ENCODE results near the gene EXOC6. TPM values are rescaled to one million over a fixed set of nuclear protein-coding genes. Genes with fewer than 3 reads are reported as not detected.
"Not testable (repeated sequence)": the region's sequence is repeated elsewhere in the genome, so short reads cannot be mapped to it uniquely, and the experiment has no call there.

EXOC6 gene
- total RNA-seq, 1 donor from 2014 or later = 14.2 TPM

GRCh38 chr10:92961638-92962037 lies 113.3 kb downstream of the EXOC6 start:
- Mint-ChIP-seq H3K36me3 (ENCODE audit: low read depth) (peaks cover 2% of the 10 kb centered on the region), H3K27ac (no peak overlapping the region), H3K9me3 (no peaks in the 10 kb centered on the region), H3K4me1 (no peaks in the 10 kb centered on the region), H3K27me3 (no peaks in the 10 kb centered on the region), H3K4me3 (no peak overlapping the region)
- DNase-seq = no peak
- intact Hi-C loops (cut with micrococcal nuclease) = loop anchor here (5.0 to 10.0 kb wide), 2 partner anchors 76 to 103 kb away; partner anchors contain the start of gene CYP26C1

- Mint-ChIP-seq H3K27ac (no peak overlapping the region), H3K4me1 (no peaks in the 10 kb centered on the region), H3K27me3 (no peaks in the 10 kb centered on the region), H3K4me3 (no peak overlapping the region), H3K36me3 (ENCODE audit: low read depth) (peaks cover 2% of the 10 kb centered on the region), H3K9me3 (no peaks in the 10 kb centered on the region)
- DNase-seq = no peak
- intact Hi-C loops (cut with micrococcal nuclease) = loop anchor here (10.0 kb wide), 1 partner anchor 99 kb away; the partner anchor contains the start of gene CYP26C1
Measured at GRCh38 chr10:92965314-92965713, 117.0 kb downstream of the EXOC6 start.

- Mint-ChIP-seq H3K4me1 (peaks cover 4% of the 10 kb centered on the region), H3K27ac (no peak overlapping the region), H3K9me3 (no peaks in the 10 kb centered on the region), H3K4me3 (no peak overlapping the region), H3K27me3 (no peaks in the 10 kb centered on the region), H3K36me3 (ENCODE audit: low read depth) (peaks cover 14% of the 10 kb centered on the region)
- intact Hi-C loops (cut with micrococcal nuclease) = loop anchor here (10.0 kb wide), 1 partner anchor 97 kb away; the partner anchor contains the start of gene CYP26C1
- DNase-seq = no peak
Measured at GRCh38 chr10:92967641-92968040, 119.3 kb downstream of the EXOC6 start.

- Mint-ChIP-seq H3K4me1 (peaks cover 4% of the 10 kb centered on the region), H3K36me3 (ENCODE audit: low read depth) (peaks cover 20% of the 10 kb centered on the region), H3K9me3 (no peaks in the 10 kb centered on the region), H3K27me3 (no peaks in the 10 kb centered on the region), H3K27ac (no peak overlapping the region), H3K4me3 (no peak overlapping the region)
- DNase-seq = no peak
- intact Hi-C loops (cut with micrococcal nuclease) = loop anchor here (10.0 kb wide), 1 partner anchor 96 kb away; the partner anchor contains the start of gene CYP26C1
Measured at GRCh38 chr10:92969151-92969550, 120.8 kb downstream of the EXOC6 start.

GRCh38 chr10:92970301-92971070 lies 122.2 kb downstream of the EXOC6 start:
- Mint-ChIP-seq H3K27me3 (no peaks in the 10 kb centered on the region), H3K9me3 (no peaks in the 10 kb centered on the region), H3K4me3 (no peak overlapping the region), H3K36me3 (ENCODE audit: low read depth) (peaks cover 22% of the 10 kb centered on the region), H3K4me1 (peaks cover 4% of the 10 kb centered on the region), H3K27ac (no peak overlapping the region)
- no peak for DNase-seq
- intact Hi-C loops (cut with micrococcal nuclease) = no loop called here

- no peak overlapping the region for H3K27ac Mint-ChIP-seq
- no peak for DNase-seq
- H3K9me3 Mint-ChIP-seq = no peaks in the 10 kb centered on the region
- no peaks in the 10 kb centered on the region for H3K27me3 Mint-ChIP-seq
- intact Hi-C loops (cut with micrococcal nuclease) = no loop called here
- peaks cover 22% of the 10 kb centered on the region for H3K36me3 Mint-ChIP-seq (ENCODE audit: low read depth)
- no peak overlapping the region for H3K4me3 Mint-ChIP-seq
- H3K4me1 Mint-ChIP-seq = peaks cover 4% of the 10 kb centered on the region
Measured at GRCh38 chr10:92972066-92972870, 123.9 kb downstream of the EXOC6 start.

GRCh38 chr10:92972886-92973285 lies 124.6 kb downstream of the EXOC6 start:
- peaks cover 22% of the 10 kb centered on the region for H3K36me3 Mint-ChIP-seq (ENCODE audit: low read depth)
- H3K4me1 Mint-ChIP-seq = peaks cover 4% of the 10 kb centered on the region
- no peak overlapping the region for H3K27ac Mint-ChIP-seq

GRCh38 chr10:92976278-92976677 lies 128.0 kb downstream of the EXOC6 start:
- H3K4me3 Mint-ChIP-seq; intact Hi-C loops (cut with micrococcal nuclease); H3K9me3 Mint-ChIP-seq; H3K27me3 Mint-ChIP-seq; H3K4me1 Mint-ChIP-seq; DNase-seq; H3K27ac Mint-ChIP-seq: not testable (repeated sequence)
- peaks cover 17% of the 10 kb centered on the region for H3K36me3 Mint-ChIP-seq (ENCODE audit: low read depth)

More at GRCh38 chr10:92972886-92973285, 124.6 kb downstream of the EXOC6 start:
- no peak overlapping the region for H3K4me3 Mint-ChIP-seq
- H3K9me3 Mint-ChIP-seq = no peaks in the 10 kb centered on the region
- DNase-seq = no peak
- no peaks in the 10 kb centered on the region for H3K27me3 Mint-ChIP-seq
- intact Hi-C loops (cut with micrococcal nuclease) = no loop called here

GRCh38 chr10:92989250-92989649 lies 140.9 kb downstream of the EXOC6 start:
- Mint-ChIP-seq H3K4me3 (no peak overlapping the region), H3K9me3 (no peaks in the 10 kb centered on the region), H3K27me3 (no peaks in the 10 kb centered on the region), H3K36me3 (ENCODE audit: low read depth) (no peaks in the 10 kb centered on the region), H3K4me1 (peaks cover 17% of the 10 kb centered on the region), H3K27ac (peak overlapping the region; percentile 20)
- no peak for DNase-seq
- intact Hi-C loops (cut with micrococcal nuclease) = loop anchor here (5.0 kb wide), 1 partner anchor 157 kb away; no protein-coding TSS in a partner anchor

GRCh38 chr10:92990615-92991014 lies 142.3 kb downstream of the EXOC6 start:
- peaks cover 17% of the 10 kb centered on the region for H3K4me1 Mint-ChIP-seq
- no peaks in the 10 kb centered on the region for H3K9me3 Mint-ChIP-seq
- no peak overlapping the region for H3K4me3 Mint-ChIP-seq
- peak overlapping the region; percentile 6 for H3K27ac Mint-ChIP-seq
- H3K36me3 Mint-ChIP-seq (ENCODE audit: low read depth) = no peaks in the 10 kb centered on the region
- H3K27me3 Mint-ChIP-seq = no peaks in the 10 kb centered on the region
- peak; percentile 60 for DNase-seq
- intact Hi-C loops (cut with micrococcal nuclease) = no loop called here

GRCh38 chr10:92991513-92991912 lies 143.2 kb downstream of the EXOC6 start:
- DNase-seq = no peak
- Mint-ChIP-seq H3K4me1 (peaks cover 17% of the 10 kb centered on the region), H3K27ac (no peak overlapping the region), H3K27me3 (no peaks in the 10 kb centered on the region), H3K9me3 (no peaks in the 10 kb centered on the region), H3K36me3 (ENCODE audit: low read depth) (no peaks in the 10 kb centered on the region), H3K4me3 (no peak overlapping the region)
- intact Hi-C loops (cut with micrococcal nuclease) = no loop called here

GRCh38 chr10:92993699-92994272 lies 145.5 kb downstream of the EXOC6 start:
- H3K4me3 Mint-ChIP-seq = no peak overlapping the region
- peaks cover 17% of the 10 kb centered on the region for H3K4me1 Mint-ChIP-seq

GRCh38 chr10:92995509-92995908 lies 147.2 kb downstream of the EXOC6 start:
- no peak overlapping the region for H3K27ac Mint-ChIP-seq
- H3K9me3 Mint-ChIP-seq = no peaks in the 10 kb centered on the region
- H3K4me1 Mint-ChIP-seq = peaks cover 11% of the 10 kb centered on the region
- no peaks in the 10 kb centered on the region for H3K27me3 Mint-ChIP-seq
- no peaks in the 10 kb centered on the region for H3K36me3 Mint-ChIP-seq (ENCODE audit: low read depth)
- no peak overlapping the region for H3K4me3 Mint-ChIP-seq
- intact Hi-C loops (cut with micrococcal nuclease) = no loop called here
- DNase-seq = no peak

More at GRCh38 chr10:92993699-92994272, 145.5 kb downstream of the EXOC6 start:
- intact Hi-C loops (cut with micrococcal nuclease) = no loop called here
- H3K9me3 Mint-ChIP-seq = no peaks in the 10 kb centered on the region
- H3K27ac Mint-ChIP-seq = no peak overlapping the region
- no peaks in the 10 kb centered on the region for H3K36me3 Mint-ChIP-seq (ENCODE audit: low read depth)
- H3K27me3 Mint-ChIP-seq = no peaks in the 10 kb centered on the region
- DNase-seq = no peak

- intact Hi-C loops (cut with micrococcal nuclease) = no loop called here
- Mint-ChIP-seq H3K36me3 (ENCODE audit: low read depth) (no peaks in the 10 kb centered on the region), H3K4me1 (peaks cover 6% of the 10 kb centered on the region), H3K27me3 (no peaks in the 10 kb centered on the region), H3K4me3 (no peak overlapping the region), H3K9me3 (no peaks in the 10 kb centered on the region), H3K27ac (no peak overlapping the region)
- DNase-seq = no peak
Measured at GRCh38 chr10:92997620-92998019, 149.3 kb downstream of the EXOC6 start.

Data from activated CD4-positive, alpha-beta T cell treated with anti-CD3 and anti-CD28 coated beads, Interleukin-2, amount 10 ng/mL, durations not matched to agents 24 days and 14 days (primary cell).